Upper lobe of left lung (tissue), 4 donors: ENCODE measurements around the gene PRPF40B.

Experiments
- CTCF ChIP-seq, 6 experiments: fragments of 450-650 bp in 4 of 6; fragments of 200-600 bp in 2 of 6; sonication (generic) in 2 of 6; IDR thresholded peaks; one replicate each; pipeline ENCODE4 v1.5.1; 2016 to 2019; ENCODE audit warnings: antibody characterized with exemption in 6 of 6
- POLR2A ChIP-seq, 4 donors: fragments of 450-650 bp; IDR thresholded peaks; one replicate each; pipeline ENCODE4 v1.5.1; 2016 to 2017; ENCODE audit warnings: antibody characterized with exemption in 4 of 4, mild to moderate bottlenecking in 2 of 4

- TF ChIP-seq POLR2A (IDR thresholded peaks at IDR 0.05) (no peak), CTCF (IDR thresholded peaks at IDR 0.05) (no peak)
Observed at GRCh38 chr12:49648712-49649003, 25.3 kb downstream of the PRPF40B start.
